ENCODE measurements around the gene PPP1R12B.
"Not testable (repeated sequence)": the region's sequence is repeated elsewhere in the genome, so short reads cannot be mapped to it uniquely, and the experiment has no call there.

PPP1R12B gene

GRCh38 chr1:202456372-202457169 lies 108.1 kb downstream of the PPP1R12B start:
- DNase-seq: not testable (repeated sequence)

DNA sequence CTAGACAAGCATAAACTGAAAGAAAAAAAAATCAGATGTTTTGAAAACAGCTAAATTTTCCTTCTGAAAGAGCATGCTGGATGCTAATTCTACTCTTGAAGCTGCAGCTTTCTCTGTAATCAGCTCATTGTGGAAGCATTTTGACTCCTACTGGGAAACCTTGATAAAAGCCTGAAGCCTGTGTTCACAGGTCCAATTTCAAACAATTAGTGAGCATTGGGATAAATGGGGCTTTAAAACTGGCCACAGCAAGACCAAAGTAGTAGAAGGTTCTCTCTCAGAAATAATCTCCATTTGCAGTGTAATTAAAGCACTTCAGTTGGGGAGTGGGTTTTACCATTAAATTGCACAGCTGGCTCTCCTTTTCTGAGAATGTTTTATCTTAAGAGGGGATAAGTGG lies 110.2 kb downstream of the PPP1R12B start:
- DNase-seq: not testable (repeated sequence)

DNA sequence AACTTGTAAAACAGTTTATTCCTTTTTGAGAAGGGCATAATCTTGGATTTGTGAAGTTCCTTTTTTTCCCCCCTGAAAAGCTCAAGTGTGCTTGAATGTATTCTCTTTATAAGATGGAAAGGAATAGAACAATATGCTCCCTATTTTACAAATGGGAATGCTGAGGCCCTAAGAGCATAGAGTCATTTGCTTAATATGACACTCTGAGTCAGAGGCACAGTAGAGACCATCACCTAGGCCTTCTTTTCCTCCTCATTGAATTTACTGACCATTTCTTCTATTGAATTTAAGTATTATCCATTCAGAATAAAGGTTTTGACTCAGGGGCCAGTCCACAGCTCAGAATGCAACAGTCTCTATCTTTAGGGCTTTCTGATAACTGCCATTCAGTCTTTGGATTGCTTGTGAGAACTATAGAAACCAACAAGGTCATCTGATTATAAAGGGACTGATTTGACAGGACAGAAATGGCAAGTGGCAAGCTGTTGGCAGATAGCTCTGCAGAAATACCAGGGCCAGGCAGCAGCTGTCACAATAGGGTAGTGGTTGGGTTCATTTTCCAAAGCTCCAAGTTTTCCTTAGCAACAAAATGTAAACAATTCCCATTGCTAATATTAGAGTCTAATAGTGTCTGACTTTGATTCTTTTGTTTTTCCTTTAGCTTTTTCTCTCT lies 111.1 kb downstream of the PPP1R12B start:
- DNase-seq: not testable (repeated sequence)

DNA sequence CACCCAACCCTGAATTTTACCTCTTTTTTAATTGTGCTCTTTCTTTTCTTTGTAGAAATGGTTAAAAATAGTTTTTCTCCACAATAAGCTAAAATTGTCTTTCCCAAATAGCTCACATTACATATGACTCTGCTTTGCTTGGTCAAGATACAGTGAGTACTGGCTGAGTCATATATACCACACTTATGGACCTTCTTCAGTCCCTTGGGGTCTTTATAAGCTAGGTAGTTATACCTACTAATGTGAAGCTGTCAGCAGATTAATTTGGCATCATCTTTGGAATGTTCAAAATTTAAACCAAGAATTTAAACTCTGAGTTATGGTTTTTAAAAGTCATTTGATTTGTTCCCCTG lies 111.6 kb downstream of the PPP1R12B start:
- DNase-seq: not testable (repeated sequence)

- DNase-seq: no peak
These were observed 114.0 kb downstream of the PPP1R12B start for GRCh38 chr1:202462342-202463076.

DNA sequence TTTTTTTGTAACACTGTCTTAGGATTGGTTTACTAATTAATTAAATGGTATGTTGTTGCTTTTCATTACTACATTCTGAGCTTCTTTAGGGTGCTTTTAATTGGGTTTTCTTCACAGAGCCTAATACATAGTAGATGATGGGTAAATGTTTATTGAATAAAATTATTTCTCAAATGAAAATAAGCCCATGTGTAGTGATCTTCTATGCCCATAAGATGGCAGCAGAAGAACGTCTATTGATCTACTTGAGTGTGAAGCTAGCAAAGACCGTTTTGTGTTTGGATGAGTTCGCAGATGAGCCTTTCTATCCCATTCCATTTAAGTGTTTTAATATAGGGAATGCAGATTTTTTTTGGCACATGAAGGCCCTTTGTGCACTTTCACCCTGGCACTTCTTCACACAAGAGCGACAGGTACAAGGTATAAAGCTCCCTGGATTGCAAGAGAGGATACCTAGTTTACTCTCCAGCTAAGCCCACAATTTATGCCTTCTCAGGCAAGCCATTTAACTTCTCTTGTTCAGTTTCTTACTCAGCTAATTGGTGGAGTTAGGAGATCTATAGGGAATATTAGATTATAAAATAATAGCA lies 115.7 kb downstream of the PPP1R12B start:
- DNase-seq: not testable (repeated sequence)

DNA sequence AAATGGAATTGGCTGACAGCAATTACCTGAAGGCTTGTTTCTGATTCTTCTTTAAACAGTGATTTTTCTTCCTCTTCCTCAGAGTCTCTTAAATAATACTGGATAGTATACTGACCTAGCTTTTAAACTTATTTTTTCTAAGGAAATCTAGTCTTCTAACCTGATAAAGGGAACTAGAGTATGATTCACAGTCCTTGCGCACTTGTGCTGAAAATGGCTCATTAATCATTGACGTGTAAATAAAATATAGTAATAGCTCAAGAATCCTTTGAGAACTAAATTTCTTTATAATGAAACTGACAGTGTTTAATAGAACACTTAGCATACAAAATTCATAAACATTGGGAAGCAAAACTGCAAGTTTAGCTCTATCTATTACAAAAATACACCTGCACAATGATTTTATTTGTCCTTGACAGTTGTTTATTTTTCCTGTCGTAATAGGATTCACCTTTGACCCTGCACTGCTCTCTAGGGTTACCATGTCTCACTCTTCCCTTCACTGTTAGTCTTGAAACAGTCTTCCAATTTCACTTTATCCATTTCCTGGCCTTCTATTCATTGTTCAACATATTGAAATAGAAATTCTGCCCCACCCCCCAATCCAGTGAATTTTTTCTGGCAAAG lies 117.3 kb downstream of the PPP1R12B start:
- DNase-seq: not testable (repeated sequence)

DNA sequence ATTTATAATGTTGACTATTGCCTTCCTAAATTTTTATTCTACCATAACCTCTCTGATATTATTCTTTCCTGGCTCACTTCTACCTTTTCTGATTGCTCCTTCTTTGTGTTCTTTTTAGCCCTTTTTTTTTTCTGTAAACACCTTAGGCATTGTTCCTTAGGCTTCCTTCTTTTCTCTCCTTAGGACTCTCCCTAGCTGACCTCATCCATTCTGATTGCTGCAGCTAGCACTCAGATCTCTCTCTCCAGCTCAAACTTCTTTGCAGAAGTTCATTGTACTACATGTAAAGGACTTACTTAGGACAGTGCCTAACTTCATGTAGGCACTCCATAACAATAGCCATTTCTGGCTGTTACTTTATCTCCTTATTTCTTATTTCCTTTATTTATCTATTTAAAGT lies 117.8 kb downstream of the PPP1R12B start:
- not testable (repeated sequence) for DNase-seq

- not testable (repeated sequence) for DNase-seq
These were observed 118.9 kb downstream of the PPP1R12B start for GRCh38 chr1:202467381-202467780.

DNA sequence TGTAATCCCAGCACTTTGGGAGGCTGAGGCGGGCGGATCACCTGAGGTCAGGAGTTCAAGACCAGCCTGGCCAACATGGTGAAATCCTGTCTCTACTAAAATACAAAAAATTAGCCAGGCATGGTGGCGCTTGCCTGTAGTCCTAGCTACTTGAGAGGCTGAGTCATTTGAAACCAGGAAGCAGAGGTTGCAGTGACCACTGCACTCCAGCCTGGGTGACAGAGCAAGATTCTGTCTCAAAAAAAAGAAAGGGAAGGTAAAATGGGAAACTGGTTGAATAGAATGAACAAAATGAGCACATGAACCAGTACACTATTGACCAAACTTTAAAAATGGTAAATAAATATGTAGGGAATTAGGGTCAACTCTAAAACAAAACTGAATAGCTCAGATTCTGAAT lies 120.2 kb downstream of the PPP1R12B start:
- not testable (repeated sequence) for DNase-seq

DNA sequence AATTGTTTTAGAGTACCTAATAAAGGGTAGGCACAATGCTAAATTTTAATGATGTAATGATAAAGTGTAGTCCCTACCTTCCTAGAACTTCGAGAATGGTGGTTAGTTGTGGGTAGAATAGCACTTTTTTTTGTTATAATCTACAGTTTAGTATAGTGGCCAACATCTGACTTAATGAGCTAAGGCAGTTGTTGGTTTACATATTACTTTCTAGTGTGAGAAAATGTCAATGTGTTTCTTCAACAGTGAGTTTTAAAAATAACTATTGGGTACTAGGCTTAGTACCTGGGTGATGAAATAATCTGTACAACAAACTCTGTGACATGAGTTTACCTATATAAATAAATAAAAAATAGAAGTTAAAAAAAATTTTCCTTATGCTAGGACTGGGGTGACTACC lies 120.6 kb downstream of the PPP1R12B start:
- not testable (repeated sequence) for DNase-seq

DNA sequence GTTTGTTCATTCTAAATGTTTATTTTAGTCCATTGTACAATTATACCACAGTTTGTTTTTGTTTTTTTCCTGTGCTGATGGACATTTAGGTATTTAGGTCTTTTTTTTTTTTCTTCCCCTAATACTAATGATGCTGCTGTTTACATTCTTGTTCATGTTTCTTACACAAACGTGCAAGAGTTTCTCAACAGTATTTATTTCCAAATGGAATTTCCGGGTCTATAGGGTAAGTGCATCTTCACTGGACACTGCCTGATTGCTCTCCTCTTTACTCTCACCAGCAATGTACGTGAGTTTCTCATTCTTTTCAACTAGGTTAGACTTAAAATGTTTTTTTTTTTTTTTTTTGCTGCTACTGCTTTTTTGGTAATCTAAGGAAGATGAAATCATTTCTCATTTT lies 122.7 kb downstream of the PPP1R12B start:
- no peak for DNase-seq

DNA sequence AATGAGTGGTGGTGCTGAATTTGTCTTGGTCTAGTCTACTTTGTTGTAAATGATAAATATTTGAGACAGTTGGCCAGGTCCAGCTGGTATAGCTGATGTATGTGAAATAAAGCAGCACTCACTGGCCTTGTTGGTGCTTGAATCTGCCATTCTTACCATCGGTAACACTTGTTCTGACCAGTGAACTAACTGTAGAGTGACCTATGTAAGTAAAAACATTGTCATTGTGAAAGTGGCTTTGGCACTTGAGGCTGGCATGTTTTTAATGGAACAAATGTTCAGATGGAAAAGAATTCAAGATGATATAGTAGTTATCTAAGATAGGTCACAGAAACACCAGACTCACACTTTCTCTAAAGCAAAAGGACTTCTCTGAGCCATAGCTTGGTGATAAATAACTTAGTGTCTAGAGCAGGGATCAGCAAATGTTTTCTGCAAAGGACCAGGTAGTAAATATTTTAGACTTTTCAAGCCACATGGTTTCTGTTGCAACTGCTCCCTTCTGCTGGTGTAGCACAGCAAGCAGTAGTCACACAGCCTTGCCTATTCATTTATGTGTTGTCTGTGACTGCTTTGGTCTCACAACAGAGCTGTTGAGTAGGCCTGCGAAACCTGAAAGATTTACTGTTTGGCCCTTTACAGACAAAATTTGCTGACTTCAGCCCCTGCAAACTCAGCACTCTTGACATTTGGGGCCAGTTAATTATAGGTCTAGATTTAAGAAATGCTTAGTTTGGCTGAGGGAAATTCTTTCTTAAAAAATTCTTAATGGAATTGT lies 124.0 kb downstream of the PPP1R12B start:
- DNase-seq: not testable (repeated sequence)

- DNase-seq: not testable (repeated sequence)
These were observed 125.0 kb downstream of the PPP1R12B start for GRCh38 chr1:202473266-202474045.

GRCh38 chr1:202479661-202480060 lies 131.2 kb downstream of the PPP1R12B start:
- not testable (repeated sequence) for DNase-seq

- not testable (repeated sequence) for DNase-seq
These were observed 132.1 kb downstream of the PPP1R12B start for GRCh38 chr1:202480640-202481039.

DNA sequence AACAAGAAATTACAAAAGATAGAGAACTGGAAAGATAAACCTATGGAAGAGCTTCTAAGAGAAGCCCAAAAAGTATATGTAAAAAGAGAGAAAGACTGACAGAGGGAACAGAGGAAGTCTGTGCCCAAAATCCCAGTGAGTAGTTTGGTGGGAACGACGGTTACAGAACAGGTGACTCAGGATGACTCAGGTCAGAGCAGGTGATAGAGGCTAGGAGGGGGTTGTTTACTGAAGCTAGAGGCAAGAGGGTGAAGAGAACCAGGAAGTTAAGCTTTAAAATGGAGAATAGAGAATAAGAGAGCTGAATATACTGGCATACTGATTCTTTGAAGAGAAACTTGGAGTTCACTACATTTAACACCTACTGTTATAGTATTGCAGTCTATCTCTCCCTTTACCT lies 134.9 kb downstream of the PPP1R12B start:
- not testable (repeated sequence) for DNase-seq

DNA sequence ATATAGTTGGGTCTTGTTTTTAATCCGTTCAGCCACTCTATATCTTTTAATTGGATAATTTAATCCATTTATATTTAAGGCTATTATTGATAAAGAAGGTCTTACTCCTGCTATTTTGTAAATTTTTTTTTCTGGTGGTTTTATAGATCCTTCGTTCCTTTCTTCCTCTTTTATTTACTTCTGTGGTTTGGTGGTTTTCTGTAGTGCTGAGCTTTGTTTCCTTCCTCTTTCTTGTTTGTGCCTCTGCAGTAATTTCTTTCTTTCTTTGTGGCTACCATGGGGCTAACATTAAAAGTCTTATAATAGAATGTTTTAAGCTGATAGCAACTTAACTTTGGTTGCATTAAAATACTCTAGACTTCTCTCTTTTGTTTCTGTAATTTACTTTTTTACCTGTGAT lies 135.5 kb downstream of the PPP1R12B start:
- DNase-seq: not testable (repeated sequence)

- DNase-seq: not testable (repeated sequence)
These were observed 136.3 kb downstream of the PPP1R12B start for GRCh38 chr1:202484820-202485219.

- not testable (repeated sequence) for DNase-seq
These were observed 139.7 kb downstream of the PPP1R12B start for GRCh38 chr1:202488178-202488649.

DNA sequence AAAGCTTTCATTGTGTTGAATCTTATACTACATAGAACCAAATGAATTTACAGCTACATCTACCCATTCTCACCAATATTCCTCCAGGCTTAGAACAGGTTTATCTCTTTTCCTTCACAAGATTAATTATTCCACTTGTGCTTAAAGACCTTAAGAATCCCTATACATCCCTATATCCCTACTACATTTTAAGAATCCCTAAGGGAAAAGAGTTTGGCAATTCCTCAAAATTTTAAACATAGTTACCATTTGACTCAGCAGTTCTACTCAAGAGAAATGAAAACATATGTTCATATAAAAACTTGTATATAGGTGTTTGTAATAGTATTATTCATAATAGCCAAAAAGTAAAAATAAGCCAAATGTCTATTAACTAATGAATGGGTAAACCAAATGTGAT lies 140.6 kb downstream of the PPP1R12B start:
- DNase-seq: not testable (repeated sequence)

All from CD4-positive, alpha-beta T cell treated with Interleukin-12 subunit alpha and Interleukin-12 subunit beta, for 1 hour (primary cell).